Central memory CD4-positive, alpha-beta T cell (primary cell): ENCODE results near the gene NOL9.
A peak's percentile ranks its signal among the peaks of the same experiment; 100 is the strongest.
"Not testable (repeated sequence)": the region's sequence is repeated elsewhere in the genome, so short reads cannot be mapped to it uniquely, and the experiment has no call there.

ENCODE experiments used
- DNase-seq: peaks from one replicate; pipeline ENCODE4 v3.0.0; 2022
- total RNA-seq, 3 experiments: gene quantifications; one replicate each; lab custom pipeline; 2026; lab: John Stamatoyannopoulos, UW

The NOL9 gene
- 117 to 206 (median 125) reads per million in 3 experiments for total RNA-seq

DNA sequence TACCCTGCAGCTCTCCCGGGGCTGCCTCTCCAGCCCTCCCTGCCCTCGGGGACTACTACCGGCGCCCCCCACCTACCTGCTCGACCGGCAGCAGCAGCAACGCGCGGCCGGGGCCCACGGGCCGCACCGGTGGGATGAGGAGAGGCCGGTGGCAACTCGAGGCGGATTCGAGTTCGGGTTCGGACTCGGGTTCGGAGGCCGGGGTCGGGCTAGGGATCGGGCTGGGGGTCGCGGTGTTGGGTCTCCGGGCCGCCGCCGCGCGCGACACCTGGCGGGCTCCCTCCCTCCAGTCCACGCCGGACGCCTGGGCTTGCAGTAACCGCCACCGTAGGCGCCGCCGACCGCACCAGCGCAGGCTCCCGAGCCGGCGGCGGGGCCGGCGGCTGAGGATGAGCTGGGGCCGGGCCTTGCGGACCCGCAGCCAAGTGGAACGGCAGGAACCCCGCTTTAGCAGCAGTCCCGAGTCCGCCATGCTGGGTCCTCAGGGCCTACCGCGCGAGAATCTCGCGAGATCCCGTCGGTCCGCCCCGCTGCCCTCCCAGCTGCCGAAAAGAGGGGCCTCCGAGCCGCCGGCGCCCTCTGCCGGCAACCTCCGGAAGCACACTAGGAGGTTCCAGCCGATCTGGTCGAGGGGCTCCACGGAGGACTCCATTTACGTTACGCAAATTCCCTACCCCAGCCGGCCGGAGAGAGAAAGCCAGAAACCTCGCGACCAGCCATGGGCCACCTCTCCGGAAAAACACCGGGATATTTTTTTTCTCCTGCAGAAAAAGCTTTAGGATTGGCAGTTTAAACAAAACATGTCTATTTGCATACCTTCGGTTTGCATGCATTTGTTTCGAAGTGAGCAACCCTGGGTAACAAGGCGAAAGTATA is at the start of gene NOL9:
Gene NOL9, minus strand, starts transcription at position 483 of the 876 bp plus-strand sequence. Its CDS starts 11 bp downstream, at position 472.
- peak; percentile 92 for DNase-seq

DNA sequence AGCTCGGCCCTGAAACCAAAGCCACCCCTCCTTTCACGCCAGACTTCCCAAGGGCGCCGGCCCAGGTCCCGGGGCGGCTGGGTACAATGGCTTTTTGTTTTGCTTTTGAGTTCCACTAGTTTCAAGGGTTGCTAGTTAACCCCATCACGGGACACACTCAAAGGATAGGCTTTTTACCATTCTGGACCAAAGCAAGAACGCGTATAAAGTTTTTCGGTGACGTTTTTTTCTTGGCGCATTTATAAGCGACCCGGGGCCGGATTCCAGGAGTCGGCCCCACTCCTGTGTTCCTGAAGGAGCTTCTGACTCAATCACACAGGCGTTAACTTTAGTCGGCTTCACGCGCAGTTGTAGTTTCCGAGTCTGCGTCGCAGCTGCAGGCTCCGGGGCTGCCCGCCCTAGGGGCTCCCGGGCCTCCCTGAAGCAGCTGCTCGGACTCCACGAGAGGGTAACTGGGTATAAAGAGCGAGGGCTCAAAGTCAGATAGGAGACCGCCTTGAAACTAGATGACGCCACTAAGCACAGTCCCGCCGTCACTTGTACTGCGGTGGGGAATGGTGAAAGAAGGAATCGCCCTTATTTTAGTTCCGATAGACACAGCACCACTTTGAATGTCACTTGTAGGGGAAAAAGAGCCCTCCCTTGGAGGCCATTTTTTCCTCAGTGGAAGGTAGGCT is 49.1 kb upstream of the NOL9 start:
- DNase-seq = peak; percentile 72

- DNase-seq = peak; percentile 76
Observed at GRCh38 chr1:6602669-6603237, 48.4 kb upstream of the NOL9 start, which contains the start of gene KLHL21. Gene KLHL21 (minus strand): TSS chr1:6602869. CDS start chr1:6602817, 52 bp downstream.

DNA sequence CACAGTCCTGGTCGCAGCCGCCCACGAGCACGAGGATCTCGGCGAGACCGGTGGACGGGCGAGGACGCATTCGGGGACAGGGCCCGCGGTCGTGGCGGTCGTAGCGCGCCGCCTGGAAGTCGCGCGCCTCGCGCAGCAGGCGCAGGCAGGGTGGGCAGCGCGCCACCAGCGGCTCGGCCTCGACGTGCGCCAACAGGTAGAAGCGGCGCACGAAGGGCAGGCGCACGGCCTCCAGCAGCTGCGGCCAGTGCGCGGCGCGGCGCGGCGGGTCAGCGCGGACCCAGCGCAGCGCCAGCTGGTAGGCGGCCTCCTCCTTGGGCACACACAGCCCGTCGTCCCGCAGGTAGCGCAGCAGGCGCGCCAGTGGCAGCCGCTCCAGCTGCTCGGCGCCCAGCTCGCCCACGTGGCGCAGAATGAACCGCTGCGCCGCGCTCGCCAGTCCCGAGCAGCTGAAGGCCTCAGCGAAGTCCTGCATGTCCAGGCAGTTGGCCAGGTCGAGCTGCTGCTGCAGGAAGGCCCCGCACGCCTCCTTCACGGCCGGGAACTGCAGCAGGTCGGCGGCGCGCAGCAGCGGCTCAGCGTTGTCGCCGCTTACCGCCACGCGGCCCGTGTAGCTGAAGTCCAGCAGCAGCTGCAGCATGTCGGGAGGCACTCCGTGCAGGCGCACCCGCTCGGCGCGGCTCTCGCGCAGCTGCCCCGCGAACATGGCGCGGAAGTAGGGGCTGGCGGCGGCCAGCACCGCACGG is 47.8 kb upstream of the NOL9 start:
- DNase-seq = peak; percentile 20

DNA sequence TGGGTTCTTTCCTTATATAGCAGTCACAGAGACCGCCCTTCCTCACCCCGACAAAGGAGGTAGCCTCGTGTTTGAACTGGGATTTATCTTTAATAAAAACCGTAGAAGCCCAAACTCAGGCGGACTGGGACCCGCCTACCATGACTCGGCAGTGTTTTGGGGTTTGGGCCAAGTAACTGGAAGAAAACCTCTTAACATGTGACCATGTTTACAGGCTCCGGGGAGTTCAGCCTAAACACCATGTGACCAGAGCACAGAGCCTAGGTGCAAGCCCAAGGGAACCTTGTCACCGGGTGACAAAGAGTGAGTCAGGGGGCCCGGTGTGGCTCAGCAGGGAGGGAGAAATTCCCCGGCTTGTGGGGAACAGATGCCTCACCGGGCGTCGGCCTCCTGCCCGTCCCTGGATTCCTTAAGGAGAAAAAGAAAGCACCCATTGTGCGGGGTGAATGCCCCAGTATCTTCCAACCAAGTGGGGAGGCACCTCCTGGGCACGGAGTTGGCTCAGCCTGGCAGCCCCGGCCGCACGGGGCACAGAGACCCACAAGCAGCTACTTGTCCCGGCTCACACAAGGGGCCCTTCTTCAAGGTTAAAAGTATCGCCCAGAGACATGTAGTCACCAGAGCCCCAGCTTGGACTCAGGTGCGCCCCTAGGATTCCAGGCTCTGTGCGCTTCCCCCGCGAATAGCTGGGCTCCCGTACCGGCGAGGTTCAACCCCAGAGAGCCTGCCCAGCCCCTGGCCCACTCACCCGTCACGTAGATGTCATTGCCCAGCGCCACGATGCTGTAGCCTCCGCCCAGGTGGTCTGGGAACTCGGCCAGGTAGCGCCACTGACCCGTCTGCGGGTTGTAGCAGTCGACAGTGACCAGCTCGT is 47.0 kb upstream of the NOL9 start:
- DNase-seq = peak; percentile 69

GRCh38 chr1:6600410-6601048 is 46.2 kb upstream of the NOL9 start:
- no peak for DNase-seq

DNA sequence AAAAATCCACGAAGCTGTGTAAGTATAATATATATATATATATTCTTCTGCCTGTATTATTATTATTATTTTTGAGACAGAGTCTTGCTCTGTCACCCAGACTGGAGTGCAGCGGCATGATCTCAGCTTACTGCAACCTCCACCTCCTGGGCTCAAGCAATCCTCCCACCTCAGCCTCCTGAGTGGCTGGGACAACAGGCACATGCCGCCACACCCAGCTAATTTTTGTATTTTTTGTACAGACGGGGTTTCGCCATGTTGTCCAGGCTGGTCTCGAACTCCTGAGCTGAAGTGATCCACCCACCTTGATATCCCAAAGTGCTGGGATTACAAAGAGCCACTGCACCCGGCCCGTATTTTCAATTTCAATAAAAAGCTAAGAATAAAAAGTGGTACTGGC is 45.7 kb upstream of the NOL9 start:
- not testable (repeated sequence) for DNase-seq

- DNase-seq = peak; percentile 59
Observed at GRCh38 chr1:6599141-6599975, 45.0 kb upstream of the NOL9 start.

DNA sequence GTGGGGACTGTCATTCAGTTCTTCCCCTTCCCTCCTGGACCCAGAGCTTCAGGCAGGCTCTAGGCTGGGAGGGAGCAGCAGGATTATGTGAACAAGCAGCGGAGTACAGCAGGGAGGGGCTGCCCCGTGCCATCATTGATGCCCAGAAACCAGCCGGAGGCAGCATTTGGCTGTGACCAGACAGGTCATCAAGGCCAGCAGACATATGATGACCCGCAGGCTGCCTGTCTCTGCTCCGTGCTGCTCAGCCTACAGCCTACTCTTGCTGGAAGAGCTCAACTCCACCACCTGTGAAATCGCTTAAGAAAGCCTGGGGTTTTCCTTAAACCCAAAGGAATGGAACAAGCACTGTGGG is 43.4 kb upstream of the NOL9 start:
- no peak for DNase-seq

DNA sequence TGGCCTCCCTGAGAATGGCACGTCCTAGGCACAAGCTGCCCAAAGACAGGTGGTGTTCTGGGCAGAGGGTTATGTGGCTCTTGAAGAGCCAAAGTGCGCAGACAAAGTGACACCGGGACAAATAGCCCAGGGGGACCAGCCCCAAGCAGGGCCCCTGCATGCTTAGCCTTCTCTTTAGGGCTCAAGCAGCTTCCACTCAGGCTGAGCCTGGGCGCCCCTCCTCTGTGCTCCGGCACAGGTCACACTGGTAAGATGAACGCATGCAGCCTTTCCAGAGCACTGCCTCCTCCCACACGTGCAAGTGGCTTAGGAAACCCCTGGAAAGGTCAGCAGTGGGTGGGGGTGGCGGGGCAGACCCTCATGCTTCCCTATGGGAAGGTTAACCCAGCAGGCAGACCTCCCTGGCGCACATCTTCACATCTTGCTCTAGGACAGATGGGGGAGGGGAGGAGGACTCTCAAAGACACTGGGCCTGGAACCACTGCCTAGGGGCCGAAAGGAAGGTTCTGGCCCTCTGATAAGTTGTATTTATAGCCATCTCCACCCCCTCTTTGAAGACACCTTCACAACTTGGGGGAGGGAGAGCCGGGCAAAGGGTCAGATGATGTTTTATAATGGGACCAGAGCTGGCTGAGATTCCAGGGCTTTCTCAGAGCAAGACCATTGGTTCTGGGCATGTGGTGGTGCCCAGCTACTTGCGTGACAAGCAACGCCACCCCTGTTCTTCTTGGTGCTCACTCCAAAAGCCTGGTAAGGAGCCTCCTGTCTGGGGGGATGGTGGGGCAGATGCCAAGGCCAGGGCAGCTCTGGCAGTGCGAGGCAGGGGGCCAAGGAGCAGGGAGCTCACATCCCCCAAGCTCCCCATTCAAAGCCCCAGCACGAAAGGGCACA is 42.8 kb upstream of the NOL9 start:
- no peak for DNase-seq

- no peak for DNase-seq
Observed at GRCh38 chr1:6596351-6596750, 42.0 kb upstream of the NOL9 start.

DNA sequence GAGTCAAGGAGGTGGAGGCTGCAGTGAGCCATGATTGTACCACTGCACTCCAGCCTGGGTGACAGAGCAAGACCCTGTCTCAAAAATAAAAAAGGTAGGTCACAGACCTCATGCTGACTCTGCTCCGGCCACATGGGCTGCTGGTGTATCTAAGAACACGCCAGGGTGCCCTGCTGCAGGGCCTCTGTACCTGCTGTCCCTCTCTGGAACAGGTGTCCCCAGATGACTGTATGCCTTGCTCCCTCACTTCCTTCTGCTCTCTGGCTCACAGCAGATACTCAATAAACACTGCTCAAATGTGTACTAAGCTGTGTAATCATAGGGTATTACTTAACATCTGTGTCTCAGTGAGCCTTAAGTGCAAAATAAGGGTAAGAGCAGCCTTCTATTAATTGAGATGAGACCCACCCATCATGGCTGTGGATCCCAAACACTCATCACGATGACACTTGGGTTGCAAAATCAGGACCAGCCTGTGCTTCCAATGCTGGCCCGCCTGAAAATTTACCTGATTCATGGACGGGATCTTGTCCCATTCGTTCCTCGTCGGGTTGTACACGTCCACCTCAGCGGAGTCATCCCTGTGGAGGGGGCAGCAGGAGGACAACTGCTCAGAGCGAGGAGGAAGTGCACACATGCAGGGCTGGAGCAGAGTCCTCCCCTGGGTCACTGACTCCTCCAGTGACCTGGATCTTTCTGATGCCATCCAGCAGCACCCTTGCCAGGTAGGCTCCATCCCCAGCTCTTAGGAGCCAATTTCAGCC is 40.8 kb upstream of the NOL9 start:
- DNase-seq = no peak

GRCh38 chr1:6593810-6594209 is 39.5 kb upstream of the NOL9 start:
- no peak for DNase-seq

- DNase-seq = no peak
Observed at GRCh38 chr1:6592865-6593593, 38.7 kb upstream of the NOL9 start.

GRCh38 chr1:6592441-6592840 is 38.1 kb upstream of the NOL9 start:
- no peak for DNase-seq

GRCh38 chr1:6591644-6592043 is 37.3 kb upstream of the NOL9 start:
- DNase-seq = no peak

- DNase-seq = no peak
Observed at GRCh38 chr1:6591222-6591621, 36.9 kb upstream of the NOL9 start.

- DNase-seq = no peak
Observed at GRCh38 chr1:6590046-6590445, 35.7 kb upstream of the NOL9 start.
